ENCODE data around the gene TSPAN32.

DNA sequence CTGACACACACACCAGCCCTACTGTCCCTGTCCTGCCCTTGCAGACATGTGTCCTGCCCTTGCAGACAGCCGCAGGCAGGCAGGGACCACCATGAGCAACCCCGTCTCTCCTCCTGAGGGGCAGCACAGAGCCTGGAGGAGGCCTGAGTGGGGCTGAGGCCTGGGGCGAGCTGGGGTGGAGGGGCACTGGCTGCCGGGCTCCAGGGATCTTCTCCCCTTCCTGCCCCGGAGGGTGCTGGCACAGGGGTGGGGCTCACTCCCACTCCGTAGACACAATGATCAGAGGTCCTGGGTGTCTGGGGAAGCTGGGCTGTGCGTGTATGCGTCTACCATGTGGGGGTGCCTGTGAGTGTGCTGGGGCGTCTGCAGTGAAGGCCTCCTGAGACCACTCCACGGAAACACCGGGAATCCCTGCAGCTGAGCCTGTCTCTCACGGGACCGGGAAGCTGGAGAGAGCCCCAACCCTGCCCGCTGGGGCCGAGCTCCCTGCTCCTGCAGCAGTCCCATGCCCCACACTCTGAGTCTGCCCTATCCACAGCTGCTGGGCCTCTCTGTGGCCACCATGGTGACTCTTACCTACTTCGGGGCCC, 588 bp downstream of the TSPAN32 start:
- TF ChIP-seq, protein P1, sequence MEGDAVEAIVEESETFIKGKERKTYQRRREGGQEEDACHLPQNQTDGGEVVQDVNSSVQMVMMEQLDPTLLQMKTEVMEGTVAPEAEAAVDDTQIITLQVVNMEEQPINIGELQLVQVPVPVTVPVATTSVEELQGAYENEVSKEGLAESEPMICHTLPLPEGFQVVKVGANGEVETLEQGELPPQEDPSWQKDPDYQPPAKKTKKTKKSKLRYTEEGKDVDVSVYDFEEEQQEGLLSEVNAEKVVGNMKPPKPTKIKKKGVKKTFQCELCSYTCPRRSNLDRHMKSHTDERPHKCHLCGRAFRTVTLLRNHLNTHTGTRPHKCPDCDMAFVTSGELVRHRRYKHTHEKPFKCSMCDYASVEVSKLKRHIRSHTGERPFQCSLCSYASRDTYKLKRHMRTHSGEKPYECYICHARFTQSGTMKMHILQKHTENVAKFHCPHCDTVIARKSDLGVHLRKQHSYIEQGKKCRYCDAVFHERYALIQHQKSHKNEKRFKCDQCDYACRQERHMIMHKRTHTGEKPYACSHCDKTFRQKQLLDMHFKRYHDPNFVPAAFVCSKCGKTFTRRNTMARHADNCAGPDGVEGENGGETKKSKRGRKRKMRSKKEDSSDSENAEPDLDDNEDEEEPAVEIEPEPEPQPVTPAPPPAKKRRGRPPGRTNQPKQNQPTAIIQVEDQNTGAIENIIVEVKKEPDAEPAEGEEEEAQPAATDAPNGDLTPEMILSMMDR (optimal IDR thresholded peaks at IDR 0.05 in 1 of 3, IDR thresholded peaks at IDR 0.05 in 1 of 3, conservative IDR thresholded peaks at IDR 0.05 in 1 of 3; ENCODE audit: extremely low read depth in 1 of 3, insufficient read depth in 2 of 3, low read length in 3 of 3): no peak
- TF ChIP-seq EZH2 (IDR thresholded peaks at IDR 0.05; ENCODE audit: low read length): no peak

All from keratinocyte (primary cell).